Loucy (cell line): ENCODE measurements around the gene FAM240A.

Source experiments
- H2AFZ ChIP-seq: fragments of 200-600 bp; sonication (generic); 2 replicates; pipeline ENCODE4 v1.6.0; 2016; ENCODE audit warnings: antibody characterized with exemption, mild to moderate bottlenecking, low read length, moderate library complexity
- H3F3A ChIP-seq: fragments of 200-600 bp; 2 replicates; pipeline ENCODE4 v1.6.0; 2016; ENCODE audit warnings: antibody characterized with exemption, low read depth, mild to moderate bottlenecking
- H3K27me3 ChIP-seq: fragments of 200-600 bp; sonication (generic); 2 replicates; pipeline ENCODE4 v1.6.1; 2014; ENCODE audit warnings: low read length, mild to moderate bottlenecking; ENCODE audit not compliant: insufficient read depth, poor library complexity, severe bottlenecking
- H3K36me3 ChIP-seq: fragments of 200-600 bp; sonication (generic); 2 replicates; pipeline ENCODE4 v1.6.1; 2016; ENCODE audit warnings: low read length; ENCODE audit not compliant: insufficient read depth
- H3K4me1 ChIP-seq: fragments of 200-600 bp; sonication (generic); 2 replicates; pipeline ENCODE4 v1.5.1; 2014; ENCODE audit warnings: low read length, mild to moderate bottlenecking; ENCODE audit not compliant: insufficient read depth, poor library complexity, severe bottlenecking
- H3K4me2 ChIP-seq: fragments of 200-600 bp; sonication (generic); 2 replicates; pipeline ENCODE4 v1.6.0; 2014; ENCODE audit warnings: antibody characterized with exemption, low read length, low read depth, mild to moderate bottlenecking; ENCODE audit not compliant: poor library complexity, severe bottlenecking
- H3K4me3 ChIP-seq: fragments of 200-600 bp; sonication (generic); 2 replicates; pipeline ENCODE4 v1.5.1; 2014; ENCODE audit warnings: low read length, mild to moderate bottlenecking, mixed read lengths; ENCODE audit not compliant: poor library complexity, severe bottlenecking
- H3K79me2 ChIP-seq: fragments of 200-600 bp; sonication (generic); 2 replicates; pipeline ENCODE4 v1.6.1; 2014; ENCODE audit warnings: low read length; ENCODE audit not compliant: insufficient read depth
- H3K9ac ChIP-seq: fragments of 200-600 bp; sonication (generic); 2 replicates; pipeline ENCODE4 v1.6.0; 2014; ENCODE audit warnings: mild to moderate bottlenecking, low read depth, low read length, moderate library complexity; ENCODE audit not compliant: poor library complexity, severe bottlenecking
- H3K9me2 ChIP-seq: fragments of 200-600 bp; sonication (generic); replicated peaks from 2 replicates; pipeline ENCODE4 v1.6.1; 2016; ENCODE audit warnings: low read depth, low read length, mixed read lengths
- H3K9me3 ChIP-seq: fragments of 200-600 bp; sonication (generic); 2 replicates; pipeline ENCODE4 v1.6.1; 2014; ENCODE audit warnings: mild to moderate bottlenecking, antibody characterized with exemption, low read length, low read depth; ENCODE audit not compliant: insufficient read depth
- H4K20me1 ChIP-seq: fragments of 200-600 bp; sonication (generic); 2 replicates; pipeline ENCODE4 v1.6.0; 2014; ENCODE audit warnings: antibody characterized with exemption, low read length, mild to moderate bottlenecking; ENCODE audit not compliant: insufficient read depth, poor library complexity, severe bottlenecking
- CTCF ChIP-seq: fragments of 200-600 bp; sonication (generic); conservative IDR thresholded peaks from 2 replicates; pipeline ENCODE4 v1.5.1; 2014; ENCODE audit warnings: mild to moderate bottlenecking, antibody characterized with exemption, low read length
- EZH2phosphoT487 ChIP-seq: fragments of 200-600 bp; IDR thresholded peaks from 2 replicates; pipeline ENCODE4 v1.6.1; 2018; ENCODE audit warnings: antibody characterized with exemption, mild to moderate bottlenecking, moderate library complexity, borderline replicate concordance

FAM240A gene

GRCh38 chr3:46626039-46626438 lies 13.7 kb downstream of the FAM240A start:
- no peak for TF ChIP-seq EZH2phosphoT487
- TF ChIP-seq CTCF, result no peak
- H3K9me3 ChIP-seq, result no peaks in the 10 kb centered on the region
- no peaks in the 10 kb centered on the region for H4K20me1 ChIP-seq
- H3K9me2 ChIP-seq, result no peaks in the 10 kb centered on the region
- no peaks in the 10 kb centered on the region for H3K79me2 ChIP-seq
- no peaks in the 10 kb centered on the region for H3K27me3 ChIP-seq
- H3K4me2 ChIP-seq, result no peak overlapping the region
- peaks cover 8% of the 10 kb centered on the region for H3K4me1 ChIP-seq
- H2AFZ ChIP-seq, result no peak overlapping the region
- no peaks in the 10 kb centered on the region for H3K36me3 ChIP-seq
- H3K9ac ChIP-seq, result no peak overlapping the region
- no peak overlapping the region for H3K4me3 ChIP-seq
- H3F3A ChIP-seq, result no peaks in the 10 kb centered on the region

- Histone ChIP-seq H3K36me3 (no peaks in the 10 kb centered on the region), H3K9me3 (no peaks in the 10 kb centered on the region), H2AFZ (no peak overlapping the region), H3F3A (no peaks in the 10 kb centered on the region), H3K9me2 (no peaks in the 10 kb centered on the region), H4K20me1 (no peaks in the 10 kb centered on the region), H3K4me2 (no peak overlapping the region), H3K79me2 (no peaks in the 10 kb centered on the region), H3K4me1 (peaks cover 8% of the 10 kb centered on the region), H3K27me3 (no peaks in the 10 kb centered on the region), H3K4me3 (no peak overlapping the region), H3K9ac (no peak overlapping the region)
- TF ChIP-seq EZH2phosphoT487, result no peak
- TF ChIP-seq CTCF, result no peak
Measured at GRCh38 chr3:46627078-46627477, 14.8 kb downstream of the FAM240A start.

- H3K9me3 ChIP-seq, result no peaks in the 10 kb centered on the region
- no peaks in the 10 kb centered on the region for H3K27me3 ChIP-seq
- no peaks in the 10 kb centered on the region for H4K20me1 ChIP-seq
- H3F3A ChIP-seq, result no peaks in the 10 kb centered on the region
- H3K4me1 ChIP-seq, result peaks cover 8% of the 10 kb centered on the region
- peak overlapping the region; percentile 88 for H2AFZ ChIP-seq
- TF ChIP-seq CTCF, result no peak
- no peak for TF ChIP-seq EZH2phosphoT487
- H3K9me2 ChIP-seq, result no peaks in the 10 kb centered on the region
- no peaks in the 10 kb centered on the region for H3K36me3 ChIP-seq
- H3K9ac ChIP-seq, result peak overlapping the region; percentile 41
- H3K4me2 ChIP-seq, result peak overlapping the region; percentile 65
- H3K79me2 ChIP-seq, result no peaks in the 10 kb centered on the region
- no peak overlapping the region for H3K4me3 ChIP-seq
Measured at GRCh38 chr3:46628901-46629369, 16.6 kb downstream of the FAM240A start.
